Fibroblast of skin of back (primary cell): Measurements from ENCODE around the gene PSEN1.
"Not testable (repeated sequence)": the region's sequence is repeated elsewhere in the genome, so short reads cannot be mapped to it uniquely, and the experiment has no call there.

Experiments
- DNase-seq: peaks from one replicate; pipeline ENCODE4 v3.0.0-alpha.2; 2013

Gene PSEN1

GRCh38 chr14:73167727-73168126 is 31.4 kb downstream of the PSEN1 start:
- no peak for DNase-seq

GRCh38 chr14:73168274-73168673 is 32.0 kb downstream of the PSEN1 start:
- no peak for DNase-seq

- no peak for DNase-seq
These were observed 32.4 kb downstream of the PSEN1 start for GRCh38 chr14:73168691-73169090.

GRCh38 chr14:73169855-73170254 is 33.5 kb downstream of the PSEN1 start:
- not testable (repeated sequence) for DNase-seq

- no peak for DNase-seq
These were observed 34.4 kb downstream of the PSEN1 start for GRCh38 chr14:73170686-73171085.

GRCh38 chr14:73172500-73172899 is 36.2 kb downstream of the PSEN1 start:
- DNase-seq, result no peak

GRCh38 chr14:73173092-73173735 is 36.9 kb downstream of the PSEN1 start:
- peak; percentile 52 for DNase-seq

GRCh38 chr14:73176685-73177084 is 40.4 kb downstream of the PSEN1 start:
- DNase-seq, result no peak

- peak; percentile 15 for DNase-seq
These were observed 44.1 kb downstream of the PSEN1 start for GRCh38 chr14:73180385-73180805.

- DNase-seq, result not testable (repeated sequence)
These were observed 44.7 kb downstream of the PSEN1 start for GRCh38 chr14:73180969-73181368.

GRCh38 chr14:73188501-73188911 is 52.2 kb downstream of the PSEN1 start:
- DNase-seq, result peak; percentile 86

- DNase-seq, result no peak
These were observed 53.3 kb downstream of the PSEN1 start for GRCh38 chr14:73189651-73190050.

- DNase-seq, result no peak
These were observed 55.1 kb downstream of the PSEN1 start for GRCh38 chr14:73191441-73191840.

- not testable (repeated sequence) for DNase-seq
These were observed 58.0 kb downstream of the PSEN1 start for GRCh38 chr14:73194306-73194705.

GRCh38 chr14:73198253-73198652 is 61.9 kb downstream of the PSEN1 start:
- no peak for DNase-seq

GRCh38 chr14:73203527-73203926 is 67.2 kb downstream of the PSEN1 start:
- no peak for DNase-seq

GRCh38 chr14:73207615-73208014 is 71.3 kb downstream of the PSEN1 start:
- no peak for DNase-seq

- no peak for DNase-seq
These were observed 72.1 kb downstream of the PSEN1 start for GRCh38 chr14:73208390-73208789.

GRCh38 chr14:73208846-73209245 is 72.5 kb downstream of the PSEN1 start:
- no peak for DNase-seq

- peak; percentile 59 for DNase-seq
These were observed 73.6 kb downstream of the PSEN1 start for GRCh38 chr14:73209953-73210352.

GRCh38 chr14:73211251-73212040 is 75.1 kb downstream of the PSEN1 start:
- DNase-seq, result peak; percentile 52

GRCh38 chr14:73216030-73216429 is 79.7 kb downstream of the PSEN1 start:
- DNase-seq, result no peak

GRCh38 chr14:73217411-73217810 is 81.1 kb downstream of the PSEN1 start:
- DNase-seq, result no peak

GRCh38 chr14:73220061-73220460 is 83.8 kb downstream of the PSEN1 start:
- no peak for DNase-seq
